PC-3 (cell line): Measurements from ENCODE around the gene GATA1.

Experiments
- EZH2 ChIP-seq: fragments of 300-600 bp; sonication (generic); IDR thresholded peaks from one replicate; pipeline ENCODE4 v1.6.1; 2017; ENCODE audit warnings: antibody characterized with exemption, mild to moderate bottlenecking, low read length; ENCODE audit not compliant: unreplicated experiment
- TF ChIP-seq, protein P1 (sequence below): fragments of 300-600 bp; sonication (generic); conservative IDR thresholded peaks from 2 replicates; pipeline ENCODE4 v1.5.1; 2017; ENCODE audit warnings: antibody characterized with exemption, low read depth, mild to moderate bottlenecking, low read length

DNA sequence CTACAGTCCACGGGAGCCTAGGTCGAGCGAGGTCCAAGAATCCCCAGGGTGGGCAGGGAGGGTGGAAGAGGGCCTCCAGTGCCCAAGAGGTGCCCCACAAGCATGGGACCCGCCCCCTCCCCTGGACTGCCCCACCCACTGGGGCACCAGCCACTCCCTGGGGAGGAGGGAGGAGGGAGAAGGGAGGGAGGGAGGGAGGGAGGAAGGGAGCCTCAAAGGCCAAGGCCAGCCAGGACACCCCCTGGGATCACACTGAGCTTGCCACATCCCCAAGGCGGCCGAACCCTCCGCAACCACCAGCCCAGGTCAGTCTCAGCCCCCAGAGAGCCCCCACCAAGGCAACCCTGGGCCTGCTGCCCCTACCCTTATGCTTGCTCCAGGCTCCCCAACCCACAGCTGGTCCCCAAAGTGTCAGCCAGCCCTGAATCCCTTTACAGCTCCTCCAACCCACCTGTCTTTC, at the start of gene GATA1:
- no peak for TF ChIP-seq EZH2
- TF ChIP-seq, protein P1, sequence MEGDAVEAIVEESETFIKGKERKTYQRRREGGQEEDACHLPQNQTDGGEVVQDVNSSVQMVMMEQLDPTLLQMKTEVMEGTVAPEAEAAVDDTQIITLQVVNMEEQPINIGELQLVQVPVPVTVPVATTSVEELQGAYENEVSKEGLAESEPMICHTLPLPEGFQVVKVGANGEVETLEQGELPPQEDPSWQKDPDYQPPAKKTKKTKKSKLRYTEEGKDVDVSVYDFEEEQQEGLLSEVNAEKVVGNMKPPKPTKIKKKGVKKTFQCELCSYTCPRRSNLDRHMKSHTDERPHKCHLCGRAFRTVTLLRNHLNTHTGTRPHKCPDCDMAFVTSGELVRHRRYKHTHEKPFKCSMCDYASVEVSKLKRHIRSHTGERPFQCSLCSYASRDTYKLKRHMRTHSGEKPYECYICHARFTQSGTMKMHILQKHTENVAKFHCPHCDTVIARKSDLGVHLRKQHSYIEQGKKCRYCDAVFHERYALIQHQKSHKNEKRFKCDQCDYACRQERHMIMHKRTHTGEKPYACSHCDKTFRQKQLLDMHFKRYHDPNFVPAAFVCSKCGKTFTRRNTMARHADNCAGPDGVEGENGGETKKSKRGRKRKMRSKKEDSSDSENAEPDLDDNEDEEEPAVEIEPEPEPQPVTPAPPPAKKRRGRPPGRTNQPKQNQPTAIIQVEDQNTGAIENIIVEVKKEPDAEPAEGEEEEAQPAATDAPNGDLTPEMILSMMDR = no peak
